HG03175 (cell line): ENCODE measurements around the gene PRKCH.

Experiments used
- ATAC-seq: cut with Tn5 transposase; IDR thresholded peaks from one replicate; pipeline ENCODE4 v1.9.1; 2021; ENCODE audit warnings: mild to moderate bottlenecking, moderate library complexity; ENCODE audit not compliant: unreplicated experiment

Gene PRKCH

GRCh38 chr14:61561657-61562276 is 240.4 kb downstream of the PRKCH start:
- ATAC-seq, result no peak

- ATAC-seq, result no peak
Measured at GRCh38 chr14:61562321-61563161, 241.2 kb downstream of the PRKCH start.

DNA sequence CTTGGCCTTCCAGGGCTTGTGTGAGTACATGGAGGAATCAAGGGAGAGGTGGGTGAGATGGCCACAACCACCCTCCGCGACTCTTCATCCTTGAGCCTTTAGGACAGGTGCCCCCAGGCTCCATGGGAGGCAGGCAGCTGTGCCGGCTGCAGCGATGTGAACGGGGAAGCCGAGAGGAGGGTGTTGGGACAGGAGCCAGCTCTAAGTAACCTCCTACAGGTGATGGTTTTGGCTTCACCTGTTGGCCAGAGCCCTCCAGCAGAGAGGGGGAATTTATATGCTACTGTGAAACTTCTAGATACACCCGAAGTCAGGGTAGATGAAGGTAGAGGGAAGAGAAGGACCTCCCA is 241.8 kb downstream of the PRKCH start:
- ATAC-seq, result no peak

DNA sequence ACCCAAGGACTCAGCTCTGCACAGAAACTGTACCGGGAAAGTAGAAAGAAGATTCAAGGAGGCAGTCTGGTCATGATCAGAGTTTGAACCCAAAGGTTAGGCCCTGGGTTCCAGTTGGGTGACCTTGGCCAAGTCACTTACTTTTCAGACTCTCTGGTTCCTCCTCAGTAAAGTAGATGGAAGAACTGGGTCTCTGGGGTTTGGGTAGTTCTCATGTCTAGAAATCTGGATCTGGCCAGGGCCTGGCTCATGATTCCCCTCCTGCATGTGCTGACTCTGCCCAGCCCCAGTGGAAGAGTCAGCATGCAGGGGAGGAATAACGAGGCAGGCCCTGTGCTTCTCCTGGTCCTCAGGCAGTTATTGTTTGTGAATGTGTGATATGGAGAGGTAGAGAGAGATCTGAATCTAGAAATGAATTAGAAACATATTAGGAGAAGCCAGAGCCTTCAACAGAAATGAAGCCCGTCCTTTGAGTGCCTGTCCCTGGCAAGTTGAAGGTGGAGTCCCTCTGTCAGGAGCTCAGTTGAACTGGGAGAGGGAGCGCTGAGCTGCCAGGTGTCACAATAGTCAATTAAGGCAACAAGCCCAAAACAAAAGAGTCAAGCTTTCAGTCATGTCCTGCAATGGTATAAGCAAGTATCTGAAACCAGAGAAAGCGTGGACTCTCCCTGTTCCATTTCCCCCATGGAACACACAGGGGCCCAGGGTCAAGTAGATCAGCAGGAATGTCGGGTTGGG is 242.7 kb downstream of the PRKCH start:
- ATAC-seq, result no peak

GRCh38 chr14:61564618-61565091 is 243.3 kb downstream of the PRKCH start:
- no peak for ATAC-seq

GRCh38 chr14:61565181-61565580 is 243.8 kb downstream of the PRKCH start:
- no peak for ATAC-seq

- ATAC-seq, result no peak
Measured at GRCh38 chr14:61565836-61566536, 244.6 kb downstream of the PRKCH start.

- no peak for ATAC-seq
Measured at GRCh38 chr14:61566537-61567225, 245.3 kb downstream of the PRKCH start.

DNA sequence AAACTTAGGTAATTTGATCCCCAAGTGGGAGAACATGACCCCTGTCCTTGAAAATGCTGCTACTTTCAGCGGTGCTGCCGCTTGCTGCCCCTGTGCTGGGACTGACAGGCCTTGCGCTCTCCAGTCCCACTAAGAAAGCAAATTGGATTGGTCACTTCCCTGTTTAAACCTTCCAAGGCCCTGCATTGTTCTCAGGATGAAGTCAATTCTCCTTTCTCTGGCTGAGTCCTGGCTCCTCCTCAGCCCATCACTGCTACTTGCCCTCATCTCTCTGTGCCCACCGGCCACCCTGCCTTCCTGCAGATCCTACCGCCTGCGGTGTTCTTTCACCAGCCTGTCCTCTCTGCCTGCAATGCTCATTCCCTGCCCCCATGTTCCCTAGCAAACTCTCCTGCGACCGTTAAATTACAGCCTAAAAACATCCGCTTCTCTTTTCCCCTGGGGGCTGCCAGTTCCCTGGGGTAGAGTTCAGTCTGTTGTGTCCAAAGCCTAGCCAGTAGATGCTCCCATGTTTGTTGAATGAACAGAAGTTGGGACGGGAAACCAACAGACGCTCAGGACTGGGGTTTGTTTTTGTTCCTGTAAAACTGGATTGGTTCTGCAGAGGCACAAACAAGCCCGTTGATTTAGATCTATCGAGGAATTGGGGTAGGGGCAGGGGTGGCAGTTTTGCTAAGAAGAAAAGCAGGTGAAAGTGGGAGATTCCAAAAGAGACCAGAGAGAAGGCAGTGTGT is 246.6 kb downstream of the PRKCH start:
- peak; percentile 6 for ATAC-seq

- ATAC-seq, result peak; percentile 85
Measured at GRCh38 chr14:61568572-61569011, 247.2 kb downstream of the PRKCH start.

- no peak for ATAC-seq
Measured at GRCh38 chr14:61569308-61569707, 247.9 kb downstream of the PRKCH start.

DNA sequence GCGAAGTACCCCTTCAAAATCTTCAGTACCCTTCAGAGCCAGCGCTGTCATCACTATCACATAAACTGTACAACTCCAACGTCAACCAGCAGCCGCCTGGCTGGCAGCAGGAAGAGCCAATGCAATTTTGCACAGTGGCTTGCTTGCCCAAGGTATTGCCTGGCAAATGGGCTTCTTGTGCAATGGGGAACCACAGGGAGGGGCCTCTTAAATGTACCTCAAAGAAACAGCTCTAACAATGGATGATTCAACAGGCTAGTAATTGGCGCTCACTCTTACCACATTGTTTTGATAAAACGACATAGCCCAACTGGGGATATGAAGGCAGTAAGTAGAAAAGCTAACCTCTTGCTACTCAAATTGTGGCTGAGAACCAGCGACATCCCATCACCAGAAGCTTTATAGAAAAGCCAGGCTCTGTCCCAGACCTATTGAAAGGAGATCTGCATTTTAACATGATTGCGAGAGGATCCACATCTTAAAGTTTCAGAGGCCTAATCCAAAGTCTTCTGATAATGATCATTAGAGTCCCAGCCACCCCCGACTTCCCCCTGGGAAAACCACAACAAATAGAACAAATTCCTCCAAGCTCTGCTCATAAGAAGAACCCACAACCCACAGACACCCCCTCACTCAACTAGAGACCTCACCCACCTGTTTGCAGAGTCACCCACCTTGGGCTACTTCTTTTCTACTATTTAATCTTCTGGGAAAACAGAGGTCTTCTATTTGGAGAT is 248.6 kb downstream of the PRKCH start:
- ATAC-seq, result no peak

GRCh38 chr14:61570549-61571290 is 249.3 kb downstream of the PRKCH start:
- ATAC-seq, result no peak

GRCh38 chr14:61571917-61572316 is 250.5 kb downstream of the PRKCH start:
- ATAC-seq, result no peak

DNA sequence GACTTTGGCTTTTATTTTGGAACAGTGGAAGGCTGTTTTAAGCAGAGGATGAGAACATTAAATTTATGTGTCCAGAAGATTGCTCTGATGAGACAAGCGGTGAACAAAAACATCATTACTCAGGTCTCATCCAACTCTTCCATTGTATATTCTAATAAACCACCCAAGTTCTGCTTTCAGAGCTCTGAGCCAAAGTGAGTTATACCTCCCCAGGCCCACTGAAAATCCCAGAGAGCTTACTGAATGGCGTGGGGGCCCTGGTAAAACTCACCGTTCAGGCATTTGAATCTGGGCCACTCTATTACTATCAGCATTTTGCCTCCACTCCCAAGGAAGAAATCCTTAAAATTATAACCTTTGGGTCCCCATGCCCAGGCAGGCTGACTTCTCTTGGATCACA is 251.9 kb downstream of the PRKCH start:
- ATAC-seq, result no peak

DNA sequence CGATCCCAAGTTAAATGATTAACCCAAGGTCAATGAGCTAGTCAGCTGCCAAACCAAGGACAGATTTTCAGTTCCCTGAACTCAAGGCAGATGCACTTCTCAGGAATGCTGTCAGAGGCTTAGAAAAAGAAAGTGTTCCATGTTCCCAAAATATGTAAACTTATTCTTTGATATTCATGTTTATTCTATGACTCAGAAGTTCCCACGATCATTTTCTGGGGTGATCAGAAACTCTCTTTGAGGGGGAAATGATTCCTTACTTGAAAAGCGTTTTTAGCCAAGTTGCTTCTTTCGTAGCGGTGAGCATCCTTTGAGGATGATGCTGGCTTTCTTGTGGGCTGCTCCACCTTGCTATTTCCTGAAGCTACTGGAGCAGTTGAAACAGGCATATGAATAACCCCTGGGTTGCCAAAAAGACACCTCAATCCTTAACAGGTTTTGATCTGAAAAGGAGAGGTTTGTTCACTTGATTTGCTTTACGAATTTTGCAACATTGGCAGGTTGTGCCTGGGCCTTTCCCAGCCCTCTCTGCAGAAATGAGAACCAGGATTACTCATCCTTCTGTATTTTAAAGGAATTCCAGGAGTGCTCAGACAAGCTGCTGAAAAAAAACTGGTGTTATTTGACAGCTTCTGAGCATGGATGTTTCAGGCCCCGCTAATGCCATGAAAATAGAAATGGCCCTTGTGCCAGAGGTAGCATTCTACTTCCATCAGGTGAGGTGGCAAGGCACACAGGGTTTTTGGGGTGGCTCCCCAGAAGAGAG is 252.6 kb downstream of the PRKCH start:
- no peak for ATAC-seq

- ATAC-seq, result no peak
Measured at GRCh38 chr14:61574514-61574807, 253.1 kb downstream of the PRKCH start.

- ATAC-seq, result no peak
Measured at GRCh38 chr14:61575126-61575525, 253.7 kb downstream of the PRKCH start.
